Vagina (tissue), 2 donors: ENCODE results near the gene TNFRSF1B.

Experiments used
- POLR2A ChIP-seq, 2 donors: fragments of 450-650 bp; IDR thresholded peaks; one replicate each; pipeline ENCODE4 v1.6.1; 2017; ENCODE audit warnings: antibody characterized with exemption in 2 of 2, mild to moderate bottlenecking in 2 of 2, moderate library complexity in 2 of 2
- TF ChIP-seq, protein P1 (sequence below), 3 experiments: fragments of 450-650 bp in 2 of 3; fragments of 200-600 bp in 1 of 3; sonication (generic) in 1 of 3; IDR thresholded peaks; one replicate each; pipeline ENCODE4 v1.5.1; 2017 to 2019; ENCODE audit warnings: antibody characterized with exemption in 3 of 3, mild to moderate bottlenecking in 2 of 3, moderate library complexity in 2 of 3

DNA sequence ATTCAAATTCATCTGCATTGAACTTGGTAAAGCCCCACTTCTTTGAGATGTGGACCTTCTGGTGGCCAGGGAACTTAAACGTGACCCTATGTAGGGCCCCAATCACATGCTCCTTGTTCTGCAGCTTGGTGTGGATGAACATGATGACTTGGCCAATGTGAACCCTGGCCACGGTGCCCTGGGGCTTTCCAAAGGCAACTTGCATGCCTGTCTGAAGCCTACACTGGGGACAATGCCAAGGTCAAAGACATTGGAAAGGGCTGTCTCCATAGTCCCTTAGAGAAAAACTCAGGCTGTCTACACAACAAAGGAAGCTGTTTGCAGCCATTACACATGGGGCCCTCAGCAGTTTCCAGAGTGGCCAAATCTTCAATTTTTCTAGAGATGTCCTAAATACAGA lies 54.1 kb downstream of the TNFRSF1B start:
- TF ChIP-seq, protein P1, sequence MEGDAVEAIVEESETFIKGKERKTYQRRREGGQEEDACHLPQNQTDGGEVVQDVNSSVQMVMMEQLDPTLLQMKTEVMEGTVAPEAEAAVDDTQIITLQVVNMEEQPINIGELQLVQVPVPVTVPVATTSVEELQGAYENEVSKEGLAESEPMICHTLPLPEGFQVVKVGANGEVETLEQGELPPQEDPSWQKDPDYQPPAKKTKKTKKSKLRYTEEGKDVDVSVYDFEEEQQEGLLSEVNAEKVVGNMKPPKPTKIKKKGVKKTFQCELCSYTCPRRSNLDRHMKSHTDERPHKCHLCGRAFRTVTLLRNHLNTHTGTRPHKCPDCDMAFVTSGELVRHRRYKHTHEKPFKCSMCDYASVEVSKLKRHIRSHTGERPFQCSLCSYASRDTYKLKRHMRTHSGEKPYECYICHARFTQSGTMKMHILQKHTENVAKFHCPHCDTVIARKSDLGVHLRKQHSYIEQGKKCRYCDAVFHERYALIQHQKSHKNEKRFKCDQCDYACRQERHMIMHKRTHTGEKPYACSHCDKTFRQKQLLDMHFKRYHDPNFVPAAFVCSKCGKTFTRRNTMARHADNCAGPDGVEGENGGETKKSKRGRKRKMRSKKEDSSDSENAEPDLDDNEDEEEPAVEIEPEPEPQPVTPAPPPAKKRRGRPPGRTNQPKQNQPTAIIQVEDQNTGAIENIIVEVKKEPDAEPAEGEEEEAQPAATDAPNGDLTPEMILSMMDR (IDR thresholded peaks at IDR 0.05) = no peak
- no peak for TF ChIP-seq POLR2A (IDR thresholded peaks at IDR 0.05)
